Measurements from ENCODE around the gene RGS7.

The RGS7 gene

GRCh38 chr1:241266121-241266520 lies 90.9 kb downstream of the RGS7 start:
- H3K4me3 ChIP-seq (ENCODE audit: low read depth, low read length): no peak overlapping the region
- no peak for DNase-seq (ENCODE audit: low read depth)
- no peak for TF ChIP-seq CTCF (IDR thresholded peaks at IDR 0.05; ENCODE audit: low read depth, low read length, missing control alignments)

- no peak for DNase-seq (ENCODE audit: low read depth)
Observed at GRCh38 chr1:241265428-241265827, 91.6 kb downstream of the RGS7 start.

GRCh38 chr1:241263346-241263745 lies 93.7 kb downstream of the RGS7 start:
- no peak for TF ChIP-seq CTCF (IDR thresholded peaks at IDR 0.05; ENCODE audit: low read depth, low read length, missing control alignments)
- H3K4me3 ChIP-seq (ENCODE audit: low read depth, low read length): no peak overlapping the region
- DNase-seq (ENCODE audit: low read depth): no peak

More at GRCh38 chr1:241265428-241265827, 91.6 kb downstream of the RGS7 start:
- no peak overlapping the region for H3K4me3 ChIP-seq (ENCODE audit: low read depth, low read length)
- TF ChIP-seq CTCF (IDR thresholded peaks at IDR 0.05; ENCODE audit: low read depth, low read length, missing control alignments): no peak

- no peak for TF ChIP-seq CTCF (IDR thresholded peaks at IDR 0.05; ENCODE audit: low read depth, low read length, missing control alignments)
- no peak for DNase-seq (ENCODE audit: low read depth)
Observed at GRCh38 chr1:241253471-241253870, 103.5 kb downstream of the RGS7 start.

GRCh38 chr1:241250465-241250864 lies 106.5 kb downstream of the RGS7 start:
- no peak for TF ChIP-seq CTCF (IDR thresholded peaks at IDR 0.05; ENCODE audit: low read depth, low read length, missing control alignments)
- DNase-seq (ENCODE audit: low read depth): no peak
- no peak overlapping the region for H3K4me3 ChIP-seq (ENCODE audit: low read depth, low read length)

More at GRCh38 chr1:241253471-241253870, 103.5 kb downstream of the RGS7 start:
- H3K4me3 ChIP-seq (ENCODE audit: low read depth, low read length): no peak overlapping the region

- no peak for TF ChIP-seq CTCF (IDR thresholded peaks at IDR 0.05; ENCODE audit: low read depth, low read length, missing control alignments)
- DNase-seq (ENCODE audit: low read depth): no peak
- H3K4me3 ChIP-seq (ENCODE audit: low read depth, low read length): no peak overlapping the region
Observed at GRCh38 chr1:241240069-241240468, 116.9 kb downstream of the RGS7 start.

- H3K4me3 ChIP-seq (ENCODE audit: low read depth, low read length): no peak overlapping the region
- DNase-seq (ENCODE audit: low read depth): no peak
- no peak for TF ChIP-seq CTCF (IDR thresholded peaks at IDR 0.05; ENCODE audit: low read depth, low read length, missing control alignments)
Observed at GRCh38 chr1:241237873-241238272, 119.1 kb downstream of the RGS7 start.
